Hepatocyte (in vitro differentiated cells): ENCODE results near the gene FNDC3B.

Experiments
- EZH2phosphoT487 ChIP-seq: fragments of 200-600 bp; sonication (generic); IDR thresholded peaks from one replicate; pipeline ENCODE4 v1.6.1; 2018; ENCODE audit warnings: antibody characterized with exemption, mild to moderate bottlenecking, low read depth, moderate library complexity; ENCODE audit not compliant: unreplicated experiment, severe bottlenecking
- TF ChIP-seq, protein P1 (sequence below): fragments of 200-600 bp; sonication (generic); IDR thresholded peaks from 2 replicates; pipeline ENCODE4 v1.5.1; 2016; ENCODE audit warnings: antibody characterized with exemption, mild to moderate bottlenecking; ENCODE audit not compliant: poor library complexity

DNA sequence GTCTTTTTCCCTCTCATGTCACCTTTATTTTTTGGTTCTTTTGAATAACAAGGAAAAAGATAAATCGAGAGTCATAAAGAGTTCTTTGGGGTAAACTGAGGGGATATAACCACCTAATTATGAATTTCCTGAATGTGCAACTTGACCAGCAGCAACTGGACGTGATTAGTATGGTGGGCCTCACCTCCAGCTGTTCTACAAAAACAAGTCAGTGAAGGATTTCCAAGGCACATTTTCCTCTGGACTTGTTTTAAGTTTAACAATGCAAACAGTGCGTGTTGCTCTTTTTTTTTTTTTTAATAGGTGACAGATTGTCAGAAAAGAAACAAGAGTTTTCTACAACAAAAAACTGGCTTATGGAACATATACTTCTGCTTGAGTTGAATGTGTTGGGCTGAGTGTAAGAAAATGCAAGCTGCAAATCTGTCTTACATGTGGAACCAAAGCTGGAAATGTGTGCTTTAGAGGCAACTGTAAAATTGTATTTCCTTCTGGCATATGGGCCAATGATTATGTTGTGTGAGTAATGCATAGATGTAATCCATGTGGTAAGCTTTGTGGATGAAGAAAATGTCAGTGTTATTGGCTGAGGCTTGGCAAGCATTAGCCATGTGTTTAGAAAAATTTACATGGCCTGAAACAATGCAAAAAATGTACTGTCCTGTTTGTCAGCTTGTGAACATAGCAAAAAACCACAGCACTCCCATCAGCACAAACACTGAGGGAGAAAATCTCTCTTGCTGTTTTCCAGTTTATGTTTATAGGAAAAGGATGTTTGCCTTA, 44.5 kb upstream of the FNDC3B start:
- TF ChIP-seq, protein P1, sequence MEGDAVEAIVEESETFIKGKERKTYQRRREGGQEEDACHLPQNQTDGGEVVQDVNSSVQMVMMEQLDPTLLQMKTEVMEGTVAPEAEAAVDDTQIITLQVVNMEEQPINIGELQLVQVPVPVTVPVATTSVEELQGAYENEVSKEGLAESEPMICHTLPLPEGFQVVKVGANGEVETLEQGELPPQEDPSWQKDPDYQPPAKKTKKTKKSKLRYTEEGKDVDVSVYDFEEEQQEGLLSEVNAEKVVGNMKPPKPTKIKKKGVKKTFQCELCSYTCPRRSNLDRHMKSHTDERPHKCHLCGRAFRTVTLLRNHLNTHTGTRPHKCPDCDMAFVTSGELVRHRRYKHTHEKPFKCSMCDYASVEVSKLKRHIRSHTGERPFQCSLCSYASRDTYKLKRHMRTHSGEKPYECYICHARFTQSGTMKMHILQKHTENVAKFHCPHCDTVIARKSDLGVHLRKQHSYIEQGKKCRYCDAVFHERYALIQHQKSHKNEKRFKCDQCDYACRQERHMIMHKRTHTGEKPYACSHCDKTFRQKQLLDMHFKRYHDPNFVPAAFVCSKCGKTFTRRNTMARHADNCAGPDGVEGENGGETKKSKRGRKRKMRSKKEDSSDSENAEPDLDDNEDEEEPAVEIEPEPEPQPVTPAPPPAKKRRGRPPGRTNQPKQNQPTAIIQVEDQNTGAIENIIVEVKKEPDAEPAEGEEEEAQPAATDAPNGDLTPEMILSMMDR: no peak
- TF ChIP-seq EZH2phosphoT487: no peak
